Stomach (tissue), 9 donors: ENCODE results near the gene PNPLA6. TPM values are rescaled to one million over a fixed set of nuclear protein-coding genes. Genes with fewer than 3 reads are reported as not detected.

Experiments
- DNase-seq, 2 donors: peaks; one replicate each; pipeline versions ENCODE4 v3.0.0 to v3.0.0-alpha.2; 2013 to 2019
- H3K27ac ChIP-seq, 5 donors: fragments of 200-600 bp in 4 of 5; sonication (generic) in 4 of 5; one replicate each; pipeline ENCODE4 v1.5.1; 2013 to 2019; ENCODE audit warnings: mild to moderate bottlenecking in 1 of 5, moderate library complexity in 1 of 5
- H3K27me3 ChIP-seq, 3 donors: fragments of 200-600 bp; sonication (generic); one replicate each; pipeline ENCODE4 v1.5.1; 2017 to 2019; ENCODE audit warnings: mixed run types in 1 of 3
- H3K36me3 ChIP-seq, 4 donors: fragments of 200-600 bp; sonication (generic); 1 replicate in 3 of 4; 2 replicates in 1 of 4; pipeline ENCODE4 v1.5.1; 2016 to 2019
- H3K4me1 ChIP-seq, 4 donors: fragments of 200-600 bp; sonication (generic); one replicate each; pipeline ENCODE4 v1.5.1; 2016 to 2019
- H3K4me3 ChIP-seq, 4 donors: fragments of 200-600 bp; sonication (generic) in 3 of 4; one replicate each; pipeline ENCODE4 v1.5.1; 2016 to 2019; ENCODE audit warnings: mild to moderate bottlenecking in 1 of 4
- H3K9me3 ChIP-seq, 4 donors: fragments of 200-600 bp; sonication (generic); one replicate each; pipeline ENCODE4 v1.5.1; 2016 to 2019
- EP300 ChIP-seq: sonication (generic); formaldehyde crosslinking; IDR thresholded peaks from one replicate; pipeline ENCODE4 v1.6.1; 2017; ENCODE audit warnings: antibody characterized with exemption
- POLR2A ChIP-seq, 4 donors: fragments of 450-650 bp; IDR thresholded peaks; one replicate each; pipeline ENCODE4 v1.6.1; 2016; ENCODE audit warnings: antibody characterized with exemption in 4 of 4, control low read depth in 2 of 4, mild to moderate bottlenecking in 1 of 4, moderate library complexity in 1 of 4
- POLR2AphosphoS5 ChIP-seq, 3 donors: sonication (generic); formaldehyde crosslinking; IDR thresholded peaks; one replicate each; pipeline ENCODE4 v1.6.1; 2016; ENCODE audit warnings: antibody characterized with exemption in 3 of 3
- WGBS, 5 donors: extraction: QIAGEN DNeasy Blood & Tissue Kit in 3 of 5; methylation state at CpG; one replicate each; pipeline versions ENCODE4 v1.1.5 to v1.1.7; 2013 to 2018; 5-methylcytosine and 5-hydroxymethylcytosine counted together
- intact Hi-C: fragments of 100-400 bp; cut with DNase I; formaldehyde crosslinking; loops from one replicate; pipeline ENCODE4 v1.15.1; 2023; ENCODE audit warnings: low total_unique reads
- polyA plus RNA-seq, 3 donors: library from polyadenylated mRNA; stranded (reverse); fragments of 200-250 nt; gene quantifications; one replicate each; pipeline ENCODE4 v1.2.3, GENCODE V29; 2013
- total RNA-seq, 5 donors: library from RNA; depleted of rRNA; stranded (reverse); fragments of >200 nt; gene quantifications; one replicate each; pipeline versions ENCODE4 v1.1.0 to v1.2.3, GENCODE V29; 2014 to 2016
- TF ChIP-seq, protein P1 (sequence below), 7 experiments: fragments of 450-650 bp in 4 of 7; fragments of 200-600 bp in 3 of 7; sonication (generic) in 3 of 7; IDR thresholded peaks; one replicate each; pipeline ENCODE4 v1.5.1; 2016 to 2019; ENCODE audit warnings: antibody characterized with exemption in 7 of 7, control low read depth in 2 of 7, mild to moderate bottlenecking in 1 of 7
- donor health status: healthy with polysubstance abuse.
- donor health status: Bipolar disorder and iron deficiency.
- donor health status: healthy.

PNPLA6 gene
- total and polyA plus RNA-seq, 8 donors = 15.2 to 357 (median 44.3) TPM

GRCh38 chr19:7505682-7506384 lies 29.7 kb upstream of the PNPLA6 start:
- peak overlapping the region in 2 of 5 donors; percentile 19 to 34 for H3K27ac ChIP-seq
- 2 to 19% (median 3%) methylated on average over 5 to 32 of the region's 33 CpGs for WGBS, 5 donors
- DNase-seq = no peak
- H3K9me3 ChIP-seq = no peaks in the 10 kb centered on the region
- no peaks in the 10 kb centered on the region for H3K36me3 ChIP-seq
- intact Hi-C loops = no loop called here
- H3K27me3 ChIP-seq = peaks cover 4 to 46% (median 9%) of the 10 kb centered on the region in 3 donors
- no peak for TF ChIP-seq EP300
- TF ChIP-seq POLR2AphosphoS5 (IDR thresholded peaks at IDR 0.05) = no peak
- TF ChIP-seq, protein P1, sequence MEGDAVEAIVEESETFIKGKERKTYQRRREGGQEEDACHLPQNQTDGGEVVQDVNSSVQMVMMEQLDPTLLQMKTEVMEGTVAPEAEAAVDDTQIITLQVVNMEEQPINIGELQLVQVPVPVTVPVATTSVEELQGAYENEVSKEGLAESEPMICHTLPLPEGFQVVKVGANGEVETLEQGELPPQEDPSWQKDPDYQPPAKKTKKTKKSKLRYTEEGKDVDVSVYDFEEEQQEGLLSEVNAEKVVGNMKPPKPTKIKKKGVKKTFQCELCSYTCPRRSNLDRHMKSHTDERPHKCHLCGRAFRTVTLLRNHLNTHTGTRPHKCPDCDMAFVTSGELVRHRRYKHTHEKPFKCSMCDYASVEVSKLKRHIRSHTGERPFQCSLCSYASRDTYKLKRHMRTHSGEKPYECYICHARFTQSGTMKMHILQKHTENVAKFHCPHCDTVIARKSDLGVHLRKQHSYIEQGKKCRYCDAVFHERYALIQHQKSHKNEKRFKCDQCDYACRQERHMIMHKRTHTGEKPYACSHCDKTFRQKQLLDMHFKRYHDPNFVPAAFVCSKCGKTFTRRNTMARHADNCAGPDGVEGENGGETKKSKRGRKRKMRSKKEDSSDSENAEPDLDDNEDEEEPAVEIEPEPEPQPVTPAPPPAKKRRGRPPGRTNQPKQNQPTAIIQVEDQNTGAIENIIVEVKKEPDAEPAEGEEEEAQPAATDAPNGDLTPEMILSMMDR (IDR thresholded peaks at IDR 0.05) = no peak
- no peak for TF ChIP-seq POLR2A (IDR thresholded peaks at IDR 0.05)
- peak overlapping the region; percentile 20 to 37 (median 28) for H3K4me3 ChIP-seq
- H3K4me1 ChIP-seq = peaks cover 19 to 37% (median 26%) of the 10 kb centered on the region in 4 donors

DNA sequence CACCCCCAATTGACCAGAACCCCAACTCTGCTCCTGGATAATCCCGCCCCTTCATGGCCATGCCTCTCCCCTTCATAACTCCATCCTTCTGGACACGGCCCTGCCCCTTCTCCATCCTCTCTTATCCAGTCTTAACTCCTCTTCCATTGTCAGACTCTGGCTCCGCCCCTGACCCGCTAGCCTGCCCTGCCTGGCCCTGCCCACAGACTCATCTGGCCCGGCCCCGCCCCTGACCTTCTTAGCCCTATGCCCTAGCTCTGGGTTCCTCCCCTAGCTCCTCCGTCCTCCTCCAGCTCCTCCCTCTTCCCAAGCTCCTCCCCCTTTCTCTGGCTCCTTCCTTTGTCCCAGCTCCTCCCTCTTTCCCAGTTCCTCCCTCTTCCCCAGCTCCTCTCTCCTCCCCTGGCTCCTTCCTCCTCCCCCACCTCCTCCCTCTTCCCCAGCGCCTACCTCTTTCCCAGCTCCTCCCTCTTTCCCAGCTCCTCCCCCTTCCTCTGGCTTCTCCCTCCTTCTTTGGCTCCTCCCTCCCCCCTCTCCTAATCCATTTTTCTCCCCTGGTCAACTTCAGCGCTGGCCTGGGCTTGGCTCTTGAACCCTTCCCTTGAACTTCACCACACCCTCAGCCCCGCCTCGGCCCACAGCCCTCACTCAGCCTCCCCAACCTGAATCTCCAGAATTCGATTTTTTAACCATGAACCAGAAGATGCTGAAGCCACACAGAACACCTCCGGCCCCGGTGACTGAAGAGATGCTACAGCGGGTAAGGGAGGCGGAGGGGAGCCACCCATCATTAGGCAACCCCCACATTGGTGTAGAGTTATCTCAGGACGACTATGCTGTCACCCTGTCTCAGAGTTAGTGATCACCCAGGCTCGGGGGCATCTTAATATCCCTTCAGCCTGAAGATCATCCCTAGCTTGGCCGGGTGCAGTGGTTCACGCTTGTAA lies 28.9 kb upstream of the PNPLA6 start:
- TF ChIP-seq POLR2A (IDR thresholded peaks at IDR 0.05) (no peak), POLR2AphosphoS5 (IDR thresholded peaks at IDR 0.05) (peak in 1 of 3 donors; percentile 13)
- H3K4me3 ChIP-seq = no peak overlapping the region
- H3K27ac ChIP-seq = peak overlapping the region in 2 of 5 donors; percentile 19 to 34
- no peaks in the 10 kb centered on the region for H3K36me3 ChIP-seq
- H3K9me3 ChIP-seq = no peaks in the 10 kb centered on the region
- 38 to 46% (median 44%) methylated on average over 20 of the region's 20 CpGs for WGBS, 5 donors
- H3K4me1 ChIP-seq = peaks cover 14 to 29% (median 19%) of the 10 kb centered on the region in 4 donors
- DNase-seq = peak; percentile 84 to 86
- intact Hi-C loops = no loop called here
- peaks cover under 1 to 38% (median 4%) of the 10 kb centered on the region in 3 donors for H3K27me3 ChIP-seq

DNA sequence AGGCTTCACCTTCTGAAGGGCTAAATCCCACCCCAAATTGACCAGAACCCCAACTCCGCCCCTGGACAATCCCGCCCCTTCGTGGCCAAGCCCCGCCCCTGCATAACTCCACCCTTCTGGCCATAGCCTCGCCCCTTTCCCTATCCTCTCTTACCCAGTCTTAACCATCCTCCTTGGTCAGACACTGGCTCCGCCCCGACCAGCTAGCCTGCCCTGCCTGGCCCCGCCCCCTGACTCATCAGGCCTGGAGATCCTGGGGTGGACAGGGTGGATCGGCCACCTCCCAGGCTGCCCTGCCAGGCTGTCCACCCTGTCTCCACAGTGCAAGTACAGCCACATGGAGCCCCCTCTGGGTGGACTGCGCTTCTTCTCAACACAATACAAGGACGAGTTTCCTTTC lies 27.6 kb upstream of the PNPLA6 start:
- Histone ChIP-seq H3K9me3 (no peaks in the 10 kb centered on the region), H3K4me3 (no peak overlapping the region), H3K36me3 (no peaks in the 10 kb centered on the region), H3K27ac (no peak overlapping the region), H3K4me1 (peaks cover 14 to 28% (median 19%) of the 10 kb centered on the region in 4 donors), H3K27me3 (peaks cover 0 to 26% (median under 1%) of the 10 kb centered on the region in 3 donors)
- TF ChIP-seq, protein P1 (IDR thresholded peaks at IDR 0.05) = no peak
- TF ChIP-seq EP300 (no peak), POLR2AphosphoS5 (IDR thresholded peaks at IDR 0.05) (no peak), POLR2A (IDR thresholded peaks at IDR 0.05) (no peak)
- DNase-seq = peak; percentile 74 to 80
- intact Hi-C loops = no loop called here
- WGBS, 5 donors = 31 to 45% (median 38%) methylated on average over 10 to 11 of the region's 11 CpGs

DNA sequence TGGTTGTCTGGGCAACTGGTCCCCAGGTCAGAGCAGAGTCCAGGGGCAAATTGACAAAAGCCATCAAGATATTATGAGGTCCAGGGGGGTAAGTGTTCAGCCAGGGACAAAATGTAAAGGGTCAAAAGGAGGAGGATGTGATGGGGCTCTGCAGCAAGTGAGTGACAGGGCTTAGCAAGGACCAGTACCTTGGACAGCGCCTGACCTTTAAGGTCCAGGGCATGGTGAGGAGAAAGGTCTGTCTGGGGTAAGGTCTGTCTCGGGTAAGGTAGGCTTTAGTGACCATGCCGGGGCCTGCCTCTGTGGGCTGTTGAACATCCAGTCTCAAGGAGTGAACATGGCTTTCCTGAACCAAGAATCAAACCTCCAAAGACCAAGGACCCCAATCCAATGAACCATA lies 25.9 kb upstream of the PNPLA6 start:
- Histone ChIP-seq H3K4me1 (peaks cover 14 to 32% (median 22%) of the 10 kb centered on the region in 4 donors), H3K9me3 (no peaks in the 10 kb centered on the region), H3K4me3 (no peak overlapping the region), H3K27me3 (peaks cover 0 to 17% (median 0%) of the 10 kb centered on the region in 3 donors), H3K36me3 (no peaks in the 10 kb centered on the region), H3K27ac (no peak overlapping the region)
- TF ChIP-seq, protein P1 (IDR thresholded peaks at IDR 0.05) = no peak
- TF ChIP-seq POLR2A (IDR thresholded peaks at IDR 0.05) = no peak
- TF ChIP-seq POLR2AphosphoS5 (IDR thresholded peaks at IDR 0.05) = no peak
- TF ChIP-seq EP300 = no peak
- DNase-seq = no peak
- 10 to 44% (median 29%) methylated on average over 3 of the region's 3 CpGs for WGBS, 5 donors
- intact Hi-C loops = no loop called here
